GM23248 (cell line): Measurements from ENCODE around the gene LMO2. TPM values are rescaled to one million over a fixed set of nuclear protein-coding genes. Genes with fewer than 3 reads are reported as not detected.

Source experiments
- DNase-seq: peaks from one replicate; pipeline ENCODE4 v3.0.0-alpha.2; 2015
- H2AFZ ChIP-seq: fragments of 200-600 bp; sonication (generic); 2 replicates; pipeline ENCODE4 v1.6.1; 2016; ENCODE audit warnings: antibody characterized with exemption
- H3F3A ChIP-seq: fragments of 200-600 bp; sonication (generic); 2 replicates; pipeline ENCODE4 v1.6.1; 2016; ENCODE audit warnings: mild to moderate bottlenecking, antibody characterized with exemption, mixed run types; ENCODE audit not compliant: insufficient read depth
- H3K27ac ChIP-seq: fragments of 200-600 bp; sonication (generic); 2 replicates; pipeline ENCODE4 v1.5.1; 2016; ENCODE audit warnings: mild to moderate bottlenecking
- H3K27me3 ChIP-seq: fragments of 200-600 bp; sonication (generic); replicated peaks from 2 replicates; pipeline ENCODE4 v1.6.1; 2016; ENCODE audit warnings: mild to moderate bottlenecking; ENCODE audit not compliant: insufficient read depth
- H3K36me3 ChIP-seq: fragments of 200-600 bp; sonication (generic); 2 replicates; pipeline ENCODE4 v1.6.1; 2016; ENCODE audit warnings: low read depth, mild to moderate bottlenecking
- H3K4me1 ChIP-seq: fragments of 200-600 bp; sonication (generic); 2 replicates; pipeline ENCODE4 v1.6.1; 2016; ENCODE audit warnings: mild to moderate bottlenecking; ENCODE audit not compliant: insufficient read depth
- H3K4me2 ChIP-seq: fragments of 200-600 bp; sonication (generic); one replicate; pipeline ENCODE4 v1.6.1; 2016; ENCODE audit warnings: mild to moderate bottlenecking; ENCODE audit not compliant: unreplicated experiment
- H3K4me3 ChIP-seq: fragments of 200-600 bp; sonication (generic); 2 replicates; pipeline ENCODE4 v1.5.1; 2016; ENCODE audit warnings: mild to moderate bottlenecking
- H3K79me2 ChIP-seq: fragments of 200-600 bp; sonication (generic); 2 replicates; pipeline ENCODE4 v1.6.1; 2016; ENCODE audit warnings: mild to moderate bottlenecking; ENCODE audit not compliant: insufficient read depth
- H3K9ac ChIP-seq: fragments of 200-600 bp; sonication (generic); 2 replicates; pipeline ENCODE4 v1.6.1; 2016; ENCODE audit warnings: mild to moderate bottlenecking
- H3K9me2 ChIP-seq: fragments of 200-600 bp; sonication (generic); 2 replicates; pipeline ENCODE4 v1.6.1; 2016; ENCODE audit warnings: mixed run types, mild to moderate bottlenecking, moderate library complexity; ENCODE audit not compliant: insufficient read depth
- H3K9me3 ChIP-seq: fragments of 200-600 bp; sonication (generic); one replicate; pipeline ENCODE4 v1.6.1; 2017; ENCODE audit warnings: low read depth
- H4K20me1 ChIP-seq: fragments of 200-600 bp; sonication (generic); 2 replicates; pipeline ENCODE4 v1.6.0; 2016; ENCODE audit not compliant: insufficient read depth
- EZH2 ChIP-seq: fragments of 200-600 bp; sonication (generic); IDR thresholded peaks from 2 replicates; pipeline ENCODE4 v1.6.1; 2018; ENCODE audit warnings: antibody characterized with exemption, mild to moderate bottlenecking; ENCODE audit not compliant: insufficient read depth, poor library complexity, severe bottlenecking
- EZH2phosphoT487 ChIP-seq: fragments of 200-600 bp; sonication (generic); IDR thresholded peaks from 2 replicates; pipeline ENCODE4 v1.6.1; 2018; ENCODE audit warnings: antibody characterized with exemption, moderate library complexity, mild to moderate bottlenecking, low read depth; ENCODE audit not compliant: insufficient read depth
- WGBS, 2 experiments: methylation state at CpG; one replicate each; pipeline ENCODE4 v1.1.6; 2015 to 2017; ENCODE audit warnings: low lambda C conversion rate in 2 of 2, low coverage in 1 of 2; ENCODE audit errors: missing lambda C conversion rate in 2 of 2; 5-methylcytosine and 5-hydroxymethylcytosine counted together
- in situ Hi-C: fragments of 300-500 bp; cut with MboI; formaldehyde crosslinking; loops from 2 replicates; pipeline ENCODE4 v1.15.0; 2020
- polyA plus RNA-seq: library from polyadenylated mRNA; unstranded; fragments of >200 nt; fragmentation: Nextera tagmentation; extraction: Ambion mirVana; gene quantifications from 2 replicates; pipeline ENCODE4 v1.2.1, GENCODE V29; 2016
- total RNA-seq: library from RNA; depleted of rRNA; stranded (reverse); fragments of >200 nt; shearing (Covaris generic); gene quantifications from 2 replicates; pipeline ENCODE4 v1.2.3, GENCODE V29; 2014

LMO2 gene
- total and polyA plus RNA-seq, 2 experiments from 2014 or later = not detected

- Histone ChIP-seq H3K27ac (no peak overlapping the region), H4K20me1 (no peaks in the 10 kb centered on the region), H3K9me3 (no peaks in the 10 kb centered on the region), H3K9ac (no peak overlapping the region), H3K79me2 (no peaks in the 10 kb centered on the region), H3K36me3 (no peaks in the 10 kb centered on the region), H2AFZ (no peak overlapping the region), H3F3A (no peaks in the 10 kb centered on the region), H3K27me3 (peaks cover 71% of the 10 kb centered on the region), H3K4me3 (no peak overlapping the region), H3K9me2 (no peaks in the 10 kb centered on the region), H3K4me1 (no peaks in the 10 kb centered on the region), H3K4me2 (no peak overlapping the region)
- no peak for DNase-seq
- TF ChIP-seq EZH2phosphoT487 = no peak
- no peak for TF ChIP-seq EZH2
- in situ Hi-C loops = no loop called here
- WGBS, 2 experiments = 78 to 85% methylated on average over 11 of the region's 11 CpGs
These were observed 10.0 kb downstream of the LMO2 start for GRCh38 chr11:33881651-33882503.

GRCh38 chr11:33880979-33881378 is 10.9 kb downstream of the LMO2 start:
- no peaks in the 10 kb centered on the region for H3K4me1 ChIP-seq
- no peaks in the 10 kb centered on the region for H4K20me1 ChIP-seq
- no peaks in the 10 kb centered on the region for H3K79me2 ChIP-seq
- H3K9me3 ChIP-seq = no peaks in the 10 kb centered on the region
- no peak overlapping the region for H3K4me3 ChIP-seq
- no peak for TF ChIP-seq EZH2
- no peak for TF ChIP-seq EZH2phosphoT487
- peaks cover 65% of the 10 kb centered on the region for H3K27me3 ChIP-seq
- no peaks in the 10 kb centered on the region for H3K36me3 ChIP-seq
- in situ Hi-C loops = no loop called here
- no peak overlapping the region for H3K9ac ChIP-seq
- H3F3A ChIP-seq = no peaks in the 10 kb centered on the region
- H3K4me2 ChIP-seq = no peak overlapping the region
- H2AFZ ChIP-seq = no peak overlapping the region
- no peak overlapping the region for H3K27ac ChIP-seq
- no peaks in the 10 kb centered on the region for H3K9me2 ChIP-seq
- DNase-seq = no peak
- WGBS, 2 experiments = 62 to 79% methylated on average over 7 of the region's 7 CpGs

GRCh38 chr11:33879375-33879774 is 12.5 kb downstream of the LMO2 start:
- Histone ChIP-seq H2AFZ (no peak overlapping the region), H4K20me1 (no peaks in the 10 kb centered on the region), H3K9me2 (no peaks in the 10 kb centered on the region), H3K4me2 (no peak overlapping the region), H3K9me3 (no peaks in the 10 kb centered on the region), H3K79me2 (no peaks in the 10 kb centered on the region), H3K36me3 (no peaks in the 10 kb centered on the region), H3K27ac (no peak overlapping the region), H3F3A (no peaks in the 10 kb centered on the region), H3K4me3 (no peak overlapping the region), H3K27me3 (peaks cover 64% of the 10 kb centered on the region), H3K4me1 (no peaks in the 10 kb centered on the region), H3K9ac (no peak overlapping the region)
- in situ Hi-C loops = no loop called here
- TF ChIP-seq EZH2phosphoT487 (no peak), EZH2 (no peak)
- WGBS, 2 experiments = 80 to 81% methylated on average over 9 of the region's 9 CpGs
- DNase-seq = no peak

- in situ Hi-C loops = no loop called here
- WGBS, 2 experiments = 42 to 63% methylated on average over 3 of the region's 3 CpGs
- H3K4me2 ChIP-seq = no peak overlapping the region
- DNase-seq = no peak
- no peaks in the 10 kb centered on the region for H3K9me2 ChIP-seq
- no peaks in the 10 kb centered on the region for H3F3A ChIP-seq
- H3K9me3 ChIP-seq = no peaks in the 10 kb centered on the region
- H3K4me3 ChIP-seq = no peak overlapping the region
- H3K79me2 ChIP-seq = no peaks in the 10 kb centered on the region
- H3K36me3 ChIP-seq = no peaks in the 10 kb centered on the region
- H3K27me3 ChIP-seq = peaks cover 68% of the 10 kb centered on the region
- H3K4me1 ChIP-seq = no peaks in the 10 kb centered on the region
- H2AFZ ChIP-seq = no peak overlapping the region
- no peak overlapping the region for H3K9ac ChIP-seq
- H4K20me1 ChIP-seq = no peaks in the 10 kb centered on the region
- no peak overlapping the region for H3K27ac ChIP-seq
- no peak for TF ChIP-seq EZH2
- TF ChIP-seq EZH2phosphoT487 = no peak
These were observed 14.8 kb downstream of the LMO2 start for GRCh38 chr11:33877038-33877437.
